ENCODE measurements around the gene CTAGE9.
"Not testable (repeated sequence)": the region's sequence is repeated elsewhere in the genome, so short reads cannot be mapped to it uniquely, and the experiment has no call there.

CTAGE9 gene, protein sequence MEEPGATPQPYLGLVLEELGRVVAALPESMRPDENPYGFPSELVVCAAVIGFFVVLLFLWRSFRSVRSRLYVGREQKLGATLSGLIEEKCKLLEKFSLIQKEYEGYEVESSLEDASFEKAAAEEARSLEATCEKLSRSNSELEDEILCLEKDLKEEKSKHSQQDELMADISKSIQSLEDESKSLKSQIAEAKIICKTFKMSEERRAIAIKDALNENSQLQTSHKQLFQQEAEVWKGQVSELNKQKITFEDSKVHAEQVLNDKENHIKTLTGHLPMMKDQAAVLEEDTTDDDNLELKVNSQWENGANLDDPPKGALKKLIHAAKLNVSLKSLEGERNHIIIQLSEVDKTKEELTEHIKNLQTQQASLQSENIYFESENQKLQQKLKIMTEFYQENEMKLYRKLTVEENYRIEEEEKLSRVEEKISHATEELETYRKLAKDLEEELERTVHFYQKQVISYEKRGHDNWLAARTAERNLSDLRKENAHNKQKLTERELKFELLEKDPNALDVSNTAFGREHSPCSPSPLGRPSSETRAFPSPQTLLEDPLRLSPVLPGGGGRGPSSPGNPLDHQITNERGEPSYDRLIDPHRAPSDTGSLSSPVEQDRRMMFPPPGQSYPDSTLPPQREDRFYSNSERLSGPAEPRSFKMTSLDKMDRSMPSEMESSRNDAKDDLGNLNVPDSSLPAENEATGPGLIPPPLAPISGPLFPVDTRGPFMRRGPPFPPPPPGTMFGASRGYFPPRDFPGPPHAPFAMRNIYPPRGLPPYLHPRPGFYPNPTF

GRCh38 chr6:131710917-131711316, at the start of gene CTAGE9:
CTAGE9 (minus strand) TSS chr6:131711017; CDS start chr6:131711017, 0 bp downstream.
- DNase-seq (ENCODE audit: low spot score) = not testable (repeated sequence)

DNA sequence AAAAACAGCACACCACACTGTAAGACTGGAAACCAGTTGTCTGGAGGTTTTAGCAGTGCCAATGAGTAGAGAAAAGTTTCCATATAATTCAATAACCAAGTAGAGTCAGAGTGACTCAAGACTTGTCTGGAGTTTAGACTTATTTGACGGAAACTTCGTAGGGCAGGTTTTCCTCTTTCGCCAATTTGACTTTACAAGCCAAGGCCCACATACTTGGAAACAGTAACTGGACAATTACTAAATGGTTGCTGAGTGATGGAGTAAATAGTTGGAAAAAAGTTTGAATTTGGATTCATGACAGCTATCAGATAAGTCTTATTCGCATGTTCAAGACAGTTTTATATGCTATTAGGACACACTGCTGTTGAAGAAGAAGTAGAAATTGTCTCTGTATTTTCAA, 48.1 kb upstream of the CTAGE9 start:
- no peak for DNase-seq (ENCODE audit: low spot score)

GRCh38 chr6:131756039-131756438, 45.2 kb upstream of the CTAGE9 start:
- DNase-seq (ENCODE audit: low spot score) = no peak

- no peak for DNase-seq (ENCODE audit: low spot score)
Measured at GRCh38 chr6:131755597-131755996, 44.8 kb upstream of the CTAGE9 start.

DNA sequence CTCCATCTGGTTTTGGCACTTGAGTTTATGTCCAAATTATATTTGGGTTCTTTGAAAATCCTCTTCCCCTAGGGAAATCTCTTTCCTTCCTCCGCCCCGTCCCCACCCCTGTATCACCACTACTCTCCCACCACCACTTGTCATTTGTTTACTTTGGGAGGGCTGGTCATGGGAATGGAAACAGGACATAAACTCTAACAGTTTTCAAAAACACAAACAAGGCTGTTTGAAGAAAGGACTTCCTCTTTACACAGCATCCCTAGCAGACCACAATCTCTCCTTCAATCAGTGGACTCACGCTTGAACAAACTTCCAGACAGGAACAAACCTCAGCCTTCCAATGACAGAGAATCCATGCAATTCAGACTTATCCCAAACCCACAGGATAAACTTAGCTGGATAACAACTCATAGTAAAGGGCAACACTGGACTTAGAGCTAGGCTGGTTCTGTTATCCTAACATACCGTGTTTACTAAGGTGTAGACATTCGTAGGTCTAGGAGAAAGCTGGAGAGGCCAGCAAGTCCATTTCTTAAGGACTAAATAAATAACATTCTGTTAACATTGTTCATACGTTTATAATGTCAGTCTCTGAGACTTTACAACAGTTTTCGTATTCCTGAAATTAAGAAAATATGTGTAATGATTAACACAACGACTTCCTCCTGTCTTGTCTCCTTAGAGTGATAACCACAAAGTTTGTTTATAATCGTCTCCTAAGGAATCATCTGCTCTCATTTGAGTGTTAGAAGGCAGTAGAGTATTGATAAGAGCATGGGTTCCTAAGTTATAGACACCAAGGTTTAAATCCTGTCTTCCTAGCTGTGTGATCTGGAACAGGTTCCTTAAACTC, 44.1 kb upstream of the CTAGE9 start:
- no peak for DNase-seq (ENCODE audit: low spot score)

- DNase-seq (ENCODE audit: low spot score) = no peak
Measured at GRCh38 chr6:131754088-131754487, 43.3 kb upstream of the CTAGE9 start.

DNA sequence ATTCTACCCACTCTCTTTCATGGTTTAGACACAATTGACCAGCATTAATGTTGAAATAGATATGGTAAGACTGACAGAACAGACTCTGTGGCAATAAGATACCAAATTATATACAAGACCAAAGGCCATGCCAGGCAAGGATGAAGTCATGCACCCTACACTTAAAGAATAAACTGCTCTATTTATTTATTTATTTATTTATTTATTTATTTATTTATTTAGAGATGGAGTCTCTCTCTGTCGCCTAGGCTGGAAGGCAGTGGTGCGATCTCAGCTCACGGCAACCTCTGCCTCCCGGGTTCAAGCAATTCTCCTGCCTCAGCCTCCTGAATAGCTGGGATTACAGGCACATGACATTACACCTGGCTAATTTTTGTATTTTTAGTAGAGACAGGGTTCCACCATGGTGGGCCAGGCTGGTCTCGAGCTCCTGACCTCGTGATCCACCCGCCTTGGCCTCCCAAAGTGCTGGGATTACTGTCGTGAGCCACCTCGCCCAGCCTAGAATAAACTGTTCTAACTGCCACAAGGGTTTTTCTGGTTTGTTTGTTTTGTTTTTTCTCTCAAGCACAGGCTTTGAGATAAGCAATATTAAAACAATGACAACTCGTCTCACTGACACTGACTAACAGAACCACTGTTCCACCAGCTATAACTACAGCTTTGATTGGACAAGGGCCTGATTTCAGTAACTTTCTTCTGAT, 40.3 kb upstream of the CTAGE9 start:
- DNase-seq (ENCODE audit: low spot score) = not testable (repeated sequence)

GRCh38 chr6:131749023-131749422, 38.2 kb upstream of the CTAGE9 start:
- DNase-seq (ENCODE audit: low spot score) = no peak

DNA sequence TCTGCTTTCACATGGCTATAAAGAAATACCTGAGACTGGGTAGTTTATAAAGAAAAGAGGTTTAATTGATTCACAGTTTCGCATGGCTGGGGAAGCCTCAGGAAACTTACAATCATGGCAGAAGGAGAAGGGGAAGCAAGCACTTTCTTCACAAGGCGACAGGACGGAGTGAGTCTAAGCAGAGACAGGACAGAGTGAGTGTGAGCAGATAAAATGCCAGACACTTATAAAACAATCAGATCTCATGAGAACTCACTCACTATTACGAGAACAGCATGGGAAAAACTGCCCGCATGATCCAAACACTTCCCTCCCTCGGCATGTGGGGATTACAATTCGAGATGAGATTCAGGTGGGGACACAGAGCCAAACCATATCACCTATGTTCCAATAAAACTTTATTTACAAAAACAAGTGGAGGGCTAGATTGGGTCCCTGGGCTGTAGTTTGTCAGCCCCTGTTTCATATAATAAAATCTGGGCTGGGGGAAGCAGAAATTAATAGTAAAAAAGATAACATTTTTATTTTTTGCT, 37.1 kb upstream of the CTAGE9 start:
- no peak for DNase-seq (ENCODE audit: low spot score)

- DNase-seq (ENCODE audit: low spot score) = no peak
Measured at GRCh38 chr6:131745476-131745875, 34.7 kb upstream of the CTAGE9 start.

DNA sequence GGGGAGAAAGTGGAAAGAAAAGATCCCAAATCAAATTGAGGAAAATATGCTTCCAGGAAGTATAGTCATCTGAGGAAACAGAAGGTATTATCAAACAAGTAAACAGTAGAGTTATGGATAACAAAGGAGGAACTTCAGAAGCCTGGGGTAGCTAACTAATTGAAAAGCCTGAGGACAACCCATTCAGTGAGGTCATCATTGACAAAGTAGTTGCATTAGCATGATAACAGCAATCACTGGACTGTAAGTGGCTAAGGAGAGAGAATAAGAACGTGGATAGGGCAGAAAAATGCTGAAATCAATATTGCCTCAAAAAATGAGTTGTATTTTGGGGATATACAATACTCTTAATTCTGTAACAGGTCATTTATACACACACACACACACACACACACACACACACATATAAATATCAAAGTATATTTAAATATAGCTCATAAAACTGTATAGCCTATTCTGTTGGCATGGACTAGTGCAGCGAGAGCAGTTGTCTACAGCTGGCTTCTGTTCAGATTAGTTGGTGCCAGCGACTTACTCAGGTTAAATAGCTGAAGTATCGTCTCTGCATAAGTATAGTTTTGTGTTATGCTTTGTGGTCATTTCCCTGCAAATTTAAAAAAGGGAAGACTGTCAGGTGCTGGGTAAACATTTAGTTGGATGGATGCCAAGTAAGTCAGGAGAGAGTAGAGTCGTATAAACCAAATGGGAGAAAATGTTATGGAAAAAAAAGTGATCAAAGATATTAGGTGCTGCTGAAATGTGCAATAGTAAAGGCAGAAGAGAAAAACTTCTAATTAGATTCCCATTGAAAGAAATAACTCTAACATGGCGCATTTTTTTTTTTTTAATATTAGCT, 33.8 kb upstream of the CTAGE9 start:
- no peak for DNase-seq (ENCODE audit: low spot score)

GRCh38 chr6:131741688-131742393, 31.0 kb upstream of the CTAGE9 start:
- DNase-seq (ENCODE audit: low spot score) = no peak

DNA sequence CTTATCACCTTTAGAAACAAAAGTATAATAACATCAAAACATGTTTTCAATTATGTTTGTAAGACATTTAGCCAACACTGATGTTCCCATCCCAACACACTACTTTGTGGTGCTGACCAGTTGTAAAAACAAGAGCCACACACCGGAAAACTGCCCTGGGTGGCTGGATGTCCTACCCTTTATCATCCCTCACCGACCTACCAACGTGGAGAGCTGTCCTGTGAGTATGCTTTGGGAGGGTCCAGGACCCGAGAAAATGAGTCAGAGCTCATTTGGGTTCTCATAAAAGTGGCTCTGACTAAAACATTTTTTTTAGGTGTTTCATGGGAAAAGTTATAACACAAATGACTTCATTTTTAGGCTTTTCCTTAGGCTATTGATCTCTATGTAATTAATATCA, 29.3 kb upstream of the CTAGE9 start:
- no peak for DNase-seq (ENCODE audit: low spot score)

GRCh38 chr6:131739136-131739535, 28.3 kb upstream of the CTAGE9 start:
- DNase-seq (ENCODE audit: low spot score) = no peak

- DNase-seq (ENCODE audit: low spot score) = no peak
Measured at GRCh38 chr6:131736811-131737210, 26.0 kb upstream of the CTAGE9 start.

GRCh38 chr6:131736003-131736596, 25.3 kb upstream of the CTAGE9 start:
- no peak for DNase-seq (ENCODE audit: low spot score)

DNA sequence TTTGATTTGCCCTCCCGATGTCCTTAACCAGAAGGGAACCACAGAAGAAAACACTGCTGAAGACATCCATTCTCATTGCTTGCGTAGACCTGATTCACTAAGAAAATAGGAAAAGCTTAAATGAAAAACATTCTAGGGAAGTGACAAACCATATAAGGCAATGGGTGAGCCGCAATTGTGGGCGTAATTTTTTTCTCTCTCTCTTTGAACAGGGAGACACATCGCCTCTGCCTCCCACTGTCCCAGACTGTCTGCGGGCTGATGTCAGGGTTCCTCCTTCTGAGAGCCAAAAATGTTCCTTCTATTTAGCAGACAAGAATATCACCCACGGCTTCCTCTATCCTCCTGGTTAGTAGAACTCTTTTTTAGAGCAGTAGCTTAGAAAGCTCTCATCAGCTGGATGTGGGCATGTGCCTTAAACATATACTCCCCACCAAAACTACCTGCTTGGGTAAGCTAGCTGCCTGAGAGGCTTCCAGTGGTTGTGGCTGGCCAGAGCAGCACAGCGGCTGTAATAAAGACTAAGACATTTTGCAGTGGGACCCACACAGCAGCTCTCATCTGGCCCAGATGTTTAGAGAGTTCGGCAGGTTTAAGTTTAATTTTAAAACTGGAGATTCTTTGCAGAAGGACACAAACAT, 22.7 kb upstream of the CTAGE9 start:
- DNase-seq (ENCODE audit: low spot score) = no peak

DNA sequence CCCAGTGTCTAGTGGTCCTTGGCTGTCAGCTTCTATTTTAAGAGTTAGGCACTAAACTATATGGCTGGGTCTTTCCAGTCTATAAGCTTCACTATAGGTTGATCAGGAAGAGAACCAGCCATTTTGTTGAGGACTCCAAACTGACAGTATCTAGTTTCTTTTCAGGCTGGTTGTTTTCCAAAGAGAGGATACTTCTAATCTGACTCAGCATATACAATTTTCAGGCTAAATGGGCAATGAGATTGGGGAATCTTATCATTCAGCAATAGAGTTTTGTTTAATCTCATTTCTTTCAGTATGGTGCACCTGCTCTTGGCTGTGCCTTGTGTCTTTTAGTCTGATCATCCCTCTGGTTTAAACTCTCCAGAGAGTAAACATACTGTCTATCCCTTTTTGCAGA, 20.4 kb upstream of the CTAGE9 start:
- no peak for DNase-seq (ENCODE audit: low spot score)

- DNase-seq (ENCODE audit: low spot score) = no peak
Measured at GRCh38 chr6:131730264-131730663, 19.4 kb upstream of the CTAGE9 start.
